ENCODE data around the gene GRK5.

The GRK5 gene

DNA sequence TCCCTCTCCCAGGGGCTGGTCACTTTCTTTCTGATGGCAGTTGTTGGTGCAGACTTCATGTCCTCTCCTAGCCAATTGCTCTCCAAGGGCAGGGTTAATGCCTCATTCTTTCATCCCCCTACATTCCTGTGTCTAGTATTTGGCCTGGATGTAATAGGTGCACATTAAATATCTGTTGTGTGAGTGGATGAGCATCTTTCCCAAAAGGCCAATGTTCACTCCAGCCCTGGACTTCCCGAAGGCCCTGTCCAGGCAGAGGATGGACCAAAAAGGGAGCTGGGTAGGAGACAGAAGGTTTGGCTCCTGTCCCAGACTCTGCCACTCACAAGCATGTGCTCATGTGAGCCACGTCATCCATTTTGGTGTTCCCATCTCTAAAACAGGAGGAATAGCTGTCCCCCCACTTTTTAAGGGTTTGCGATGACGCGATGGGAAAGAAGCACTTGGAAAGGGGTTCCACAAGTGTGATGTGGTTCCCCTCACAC lies 287.7 kb downstream of the GRK5 start:
- DNase-seq: no peak

- no peak for DNase-seq
These were observed 288.2 kb downstream of the GRK5 start for GRCh38 chr10:119495545-119495944.

DNA sequence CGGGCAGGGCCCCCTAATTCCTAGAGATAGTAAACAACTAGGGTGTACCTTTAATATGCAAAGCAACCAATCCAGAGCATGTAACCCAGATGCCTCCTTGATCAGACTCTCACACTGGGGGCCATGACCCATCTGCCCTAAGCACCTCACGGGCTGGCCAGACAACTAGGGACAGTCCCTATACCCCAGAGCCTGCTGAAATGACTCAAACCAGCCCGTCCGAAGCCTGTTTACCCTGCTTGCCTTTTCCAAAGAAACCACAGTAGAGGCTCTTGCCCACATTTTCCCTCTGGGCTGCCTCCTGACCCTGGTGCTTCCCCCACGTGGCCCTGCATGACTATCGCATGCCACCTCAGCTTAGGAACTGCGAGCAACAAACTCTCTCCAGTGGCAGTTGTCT lies 288.9 kb downstream of the GRK5 start:
- DNase-seq: no peak

DNA sequence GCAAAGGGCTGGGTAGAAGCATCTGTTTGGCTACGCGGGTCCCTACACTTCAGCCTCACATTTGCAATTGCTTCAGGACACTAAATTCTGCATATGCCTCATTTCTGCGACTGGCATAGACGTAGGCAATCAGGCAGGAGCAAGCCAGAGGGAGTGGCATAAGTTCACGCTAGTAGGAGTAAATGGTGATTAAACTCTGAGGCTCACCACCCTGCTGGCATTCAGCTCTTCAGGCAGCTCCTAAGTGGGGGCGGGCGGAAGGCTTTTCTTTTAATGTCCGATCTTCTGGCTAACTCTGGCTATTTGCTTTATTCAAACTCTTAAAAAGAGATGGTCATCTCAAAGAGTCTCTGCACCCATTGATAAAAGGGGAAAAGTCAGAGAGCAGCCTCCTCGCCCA lies 289.9 kb downstream of the GRK5 start:
- no peak for DNase-seq

DNA sequence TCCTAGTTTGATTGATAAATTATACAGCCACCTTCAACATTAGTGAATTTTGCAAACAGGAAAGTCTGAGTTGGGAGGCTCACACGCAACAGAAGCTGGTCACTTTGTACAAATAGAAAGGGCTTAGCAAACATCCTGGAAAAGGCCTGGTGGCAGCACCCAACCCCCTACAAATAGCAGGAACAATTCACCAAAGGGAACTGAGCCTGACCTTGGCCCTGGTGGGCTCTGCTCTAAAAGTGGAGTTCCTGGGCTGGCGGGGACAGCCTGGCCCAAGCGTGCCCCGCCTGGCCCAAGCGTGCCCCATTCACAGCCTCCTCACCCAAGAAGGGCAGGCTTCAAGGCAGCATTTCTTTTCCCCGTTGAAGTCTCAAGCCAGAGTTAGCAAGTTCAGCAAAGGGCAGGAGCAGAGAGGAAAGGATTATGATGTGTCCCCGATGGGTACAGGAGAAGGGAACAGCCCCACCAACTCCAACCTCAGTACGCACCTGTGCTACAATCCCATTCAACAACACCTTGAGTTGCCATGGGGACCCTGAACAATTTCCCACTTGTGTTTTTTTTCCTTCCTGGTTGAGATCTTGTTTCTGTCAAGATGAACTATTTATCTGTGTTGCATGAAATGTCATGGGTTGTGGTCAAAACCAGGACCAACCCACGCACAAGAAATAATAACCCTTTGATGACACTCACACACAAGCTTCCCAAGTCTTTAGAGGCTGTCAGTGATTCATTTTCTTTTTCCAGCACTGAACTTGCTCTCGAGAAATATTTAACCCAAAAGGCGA lies 291.7 kb downstream of the GRK5 start:
- DNase-seq: no peak

DNA sequence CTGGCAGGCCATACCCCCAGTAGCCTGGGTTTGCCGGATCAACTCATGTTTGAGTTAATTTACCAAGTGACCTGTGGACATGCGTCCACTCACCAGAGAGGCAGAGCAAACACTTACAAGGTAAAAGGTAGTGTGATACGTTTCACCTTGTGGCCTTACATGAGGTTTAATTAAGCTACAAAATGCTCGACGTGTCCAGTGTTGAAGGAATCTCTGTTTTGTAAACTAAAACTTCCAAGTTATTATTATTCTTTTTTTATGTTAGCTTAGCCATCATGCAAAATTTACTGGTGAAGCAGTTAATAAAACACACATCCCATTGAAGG lies 292.3 kb downstream of the GRK5 start:
- DNase-seq: no peak

GRCh38 chr10:119500123-119500795 lies 292.9 kb downstream of the GRK5 start:
- DNase-seq: no peak

GRCh38 chr10:119500821-119501220 lies 293.4 kb downstream of the GRK5 start:
- no peak for DNase-seq

DNA sequence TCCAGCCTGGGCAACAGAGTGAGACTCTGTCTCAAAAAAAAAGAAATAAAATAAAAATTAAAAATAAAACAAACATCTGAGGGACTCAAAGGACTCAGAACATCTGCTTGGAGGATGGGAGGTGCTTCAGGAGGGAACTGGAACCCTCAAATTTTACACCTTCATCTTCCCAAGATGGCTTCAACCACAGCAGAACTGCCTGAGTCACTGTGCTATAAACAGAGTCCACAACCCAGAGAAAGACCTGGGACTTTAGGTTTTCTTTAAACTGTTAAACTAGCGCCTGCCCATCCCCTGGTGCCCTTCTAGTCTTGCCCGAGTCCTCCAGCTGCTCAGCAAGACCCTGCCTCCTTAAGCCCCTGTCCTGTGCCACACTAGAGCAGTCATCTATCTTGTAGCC lies 294.3 kb downstream of the GRK5 start:
- no peak for DNase-seq

GRCh38 chr10:119502209-119502608 lies 294.8 kb downstream of the GRK5 start:
- no peak for DNase-seq

DNA sequence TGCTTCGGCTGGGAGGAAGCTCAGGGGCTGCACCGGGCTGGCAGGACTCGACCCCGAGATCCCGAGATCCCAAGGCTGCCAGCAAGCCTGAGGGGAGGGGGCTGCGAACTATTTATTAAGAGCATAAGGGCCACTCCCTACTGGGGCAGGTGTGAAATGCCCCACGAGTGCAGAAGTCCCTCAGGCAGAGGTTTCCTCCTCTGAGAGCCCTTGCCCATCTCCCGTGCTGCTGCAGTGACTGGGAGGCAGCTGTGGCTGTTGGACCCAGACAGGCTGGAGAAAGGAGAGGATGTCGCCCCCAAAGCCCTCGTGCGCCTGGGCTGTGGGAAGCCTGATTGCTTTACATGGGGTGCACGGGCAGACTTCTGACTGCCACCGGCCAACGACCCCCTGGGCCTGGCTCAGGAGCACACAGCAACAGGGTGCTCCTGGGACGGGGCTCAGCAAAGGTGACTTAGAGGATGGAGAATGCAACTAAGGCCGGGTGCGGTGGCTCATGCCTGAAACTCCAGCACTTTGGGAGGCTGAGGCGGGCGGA lies 295.3 kb downstream of the GRK5 start:
- DNase-seq: no peak

DNA sequence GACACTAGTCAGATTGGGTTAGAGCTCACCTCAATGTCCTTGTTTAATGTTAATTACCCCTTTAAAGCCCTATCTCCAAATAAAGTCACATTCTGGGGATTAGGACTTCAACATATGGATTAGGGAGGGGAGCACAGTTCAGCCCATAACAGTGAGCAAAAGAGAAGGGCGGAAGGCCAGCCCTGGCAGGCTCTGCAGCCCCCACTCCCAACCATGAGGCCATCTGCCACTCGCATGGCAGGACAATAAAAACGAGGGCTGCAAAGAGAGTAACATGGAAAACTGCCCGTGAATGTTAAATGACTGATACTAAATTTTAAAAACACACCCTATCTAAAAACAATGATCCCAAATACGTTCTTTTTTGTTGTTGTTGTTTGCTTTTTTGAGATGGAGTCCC lies 296.4 kb downstream of the GRK5 start:
- DNase-seq: no peak

DNA sequence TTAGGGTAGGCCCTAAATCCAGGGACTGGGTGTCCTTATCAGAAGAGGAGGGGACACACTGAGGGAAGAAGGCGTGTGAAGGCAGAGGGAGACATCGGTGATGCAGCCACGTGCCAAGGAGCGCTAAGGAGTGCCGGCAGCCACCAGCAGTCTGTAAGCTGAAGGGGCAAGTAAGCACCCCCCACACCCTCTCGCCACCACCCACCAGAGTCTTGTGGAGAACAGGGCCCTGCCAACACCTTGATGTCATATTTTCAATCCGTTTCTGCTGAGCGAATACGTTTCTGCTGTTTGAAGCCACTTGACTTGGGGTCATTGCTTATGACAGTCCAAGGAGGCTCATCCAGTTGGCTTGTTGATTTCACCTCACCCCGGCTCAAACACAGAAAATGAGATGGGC lies 297.3 kb downstream of the GRK5 start:
- no peak for DNase-seq

- DNase-seq: no peak
These were observed 297.8 kb downstream of the GRK5 start for GRCh38 chr10:119505131-119505551.
